Measurements from ENCODE around the gene CYP27B1. TPM values are rescaled to one million over a fixed set of nuclear protein-coding genes. Genes with fewer than 3 reads are reported as not detected.

The CYP27B1 gene
- total RNA-seq, 1 donor from 2014 or later = 0.39 TPM

DNA sequence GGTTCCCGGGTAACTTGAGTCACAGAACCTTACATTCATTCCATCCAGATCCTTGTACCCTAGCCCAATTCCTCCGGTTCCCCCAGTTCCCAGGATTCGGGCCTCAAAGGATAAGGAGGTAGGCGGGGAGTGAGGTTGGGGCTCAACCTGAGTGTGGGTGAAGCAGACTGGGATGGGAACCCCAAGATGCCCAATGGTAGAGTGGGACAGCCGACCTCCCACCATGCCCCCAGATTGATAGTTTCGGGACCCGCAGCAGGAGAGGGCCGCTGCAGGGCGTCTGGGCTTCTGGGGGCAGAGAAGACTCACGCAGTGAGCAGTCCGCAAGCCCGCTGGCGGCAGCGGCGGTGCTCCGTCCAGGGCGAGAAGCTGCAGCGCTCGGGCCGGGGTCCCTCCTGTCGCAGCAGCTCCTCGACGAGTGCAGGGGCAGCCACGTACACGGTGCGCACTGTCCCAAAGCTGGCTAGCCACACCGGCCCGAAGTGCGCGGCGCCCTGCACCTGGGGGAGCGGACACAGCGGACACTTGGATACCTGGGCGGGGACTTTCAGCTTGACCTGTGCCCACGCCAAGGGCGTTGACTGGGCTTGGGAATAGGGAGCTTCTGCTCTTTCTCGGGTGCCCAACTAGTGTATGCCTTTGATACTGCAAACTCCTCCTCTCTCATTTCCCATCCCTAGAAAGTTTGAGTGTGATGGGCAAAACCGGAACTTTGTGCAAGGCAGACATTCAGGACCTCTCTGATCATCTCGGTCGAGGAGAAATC is 997 bp downstream of the CYP27B1 start:
- DNase-seq (ENCODE audit: low read depth in 2 of 2) = no peak

DNA sequence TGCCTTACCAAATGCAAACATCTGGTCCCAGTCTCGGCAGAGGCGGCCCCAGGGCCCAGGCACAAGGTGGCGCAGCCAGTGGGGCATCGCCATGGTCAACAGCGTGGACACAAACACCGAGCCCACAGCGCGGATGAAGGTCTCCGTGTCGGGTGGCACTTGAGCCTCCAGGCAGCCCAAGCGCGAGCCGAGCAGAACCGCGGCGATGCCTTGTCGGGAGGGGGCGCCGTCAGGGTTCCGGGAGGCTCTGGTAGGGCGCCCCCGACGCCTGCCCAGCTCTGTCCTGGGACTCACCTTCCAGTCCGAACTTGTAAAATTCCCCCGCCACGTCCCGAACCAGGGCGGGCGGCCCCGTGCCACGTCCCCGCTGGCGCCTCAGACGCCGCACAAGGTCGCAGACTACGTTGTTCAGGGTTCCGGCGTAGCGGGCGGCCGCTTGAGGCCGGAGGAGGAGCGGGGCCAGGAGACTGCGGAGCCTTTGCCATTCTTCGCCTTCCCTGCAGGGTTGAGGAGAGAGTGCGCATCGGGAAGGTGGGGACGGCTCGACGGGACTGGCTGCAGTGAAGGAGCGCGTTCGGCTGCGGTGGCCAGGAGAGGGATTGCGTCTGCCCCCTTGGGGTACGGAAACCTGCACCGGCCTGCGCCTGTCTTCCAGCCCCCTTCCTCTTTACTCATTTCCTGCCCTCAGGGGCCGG is 1.7 kb downstream of the CYP27B1 start:
- peak in 1 of 2 donors; percentile 42 for DNase-seq (ENCODE audit: low read depth in 2 of 2)

DNA sequence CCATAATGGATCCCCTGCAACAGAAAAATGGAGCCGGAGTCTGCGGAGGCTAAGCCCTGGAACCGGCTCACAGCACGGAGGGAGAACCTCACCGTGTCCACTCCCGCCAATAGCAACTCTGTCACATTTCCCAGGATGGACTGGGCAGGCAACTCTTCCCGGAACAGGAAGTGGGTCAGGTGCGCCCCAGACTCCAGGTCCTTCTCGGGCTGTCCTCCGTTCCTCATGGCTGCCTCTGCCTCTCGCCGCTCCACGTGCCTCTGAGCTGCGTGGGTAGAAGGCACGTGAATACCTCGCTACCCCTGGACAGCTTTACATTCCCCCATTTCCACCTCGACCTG is 2.2 kb downstream of the CYP27B1 start:
- no peak for DNase-seq (ENCODE audit: low read depth in 2 of 2)

GRCh38 chr12:57763881-57764661 is 2.8 kb downstream of the CYP27B1 start:
- no peak for DNase-seq (ENCODE audit: low read depth in 2 of 2)

DNA sequence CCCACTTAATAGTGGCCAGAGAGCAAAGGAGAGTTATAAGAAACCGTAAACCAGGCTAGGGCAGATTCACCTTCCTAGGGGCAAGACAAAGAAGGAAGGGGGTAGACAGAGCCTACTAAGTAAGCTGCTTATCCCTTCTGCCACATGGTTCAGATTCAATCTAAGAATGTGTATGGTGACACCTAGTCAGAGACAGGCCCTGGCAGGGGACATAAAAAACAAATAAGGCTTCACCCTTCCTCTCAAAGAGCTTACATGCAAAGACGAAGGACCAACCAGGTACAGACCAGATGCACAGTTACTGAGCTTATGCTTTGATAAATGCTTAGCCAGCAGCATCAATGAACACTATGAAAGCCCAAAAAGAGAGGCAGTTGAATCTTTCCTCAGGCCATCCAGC is 4.4 kb downstream of the CYP27B1 start:
- DNase-seq (ENCODE audit: low read depth in 2 of 2) = no peak

DNA sequence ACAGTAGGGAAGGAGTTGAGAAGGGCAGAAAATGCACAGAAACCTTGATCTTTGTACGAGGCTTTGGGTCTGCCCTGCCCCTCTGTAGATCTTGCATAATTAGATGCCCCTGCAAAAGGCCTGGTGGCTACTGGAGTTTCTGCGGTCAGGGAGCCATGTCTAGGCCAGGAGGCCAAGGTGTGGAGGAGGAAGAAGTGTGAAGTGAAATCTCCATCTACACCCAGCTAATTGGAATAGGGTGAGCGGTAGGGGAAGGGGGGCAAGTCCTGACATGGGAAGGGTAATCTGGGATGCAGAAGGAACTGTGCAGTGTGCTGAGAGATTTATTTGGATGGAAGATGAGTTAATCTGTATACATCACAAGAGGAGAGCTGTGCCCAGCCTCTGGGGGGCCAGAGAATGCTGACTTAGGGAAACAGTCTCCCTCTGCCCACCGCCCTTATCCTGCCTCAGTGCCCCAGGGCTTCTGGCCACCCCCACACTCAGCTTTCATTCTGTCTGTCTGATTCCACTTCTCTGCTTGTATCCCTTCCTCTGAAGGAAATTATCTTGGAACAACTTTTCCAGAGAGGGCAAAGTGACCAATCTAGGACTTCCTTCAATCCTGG is 5.4 kb downstream of the CYP27B1 start:
- DNase-seq (ENCODE audit: low read depth in 2 of 2) = no peak

DNA sequence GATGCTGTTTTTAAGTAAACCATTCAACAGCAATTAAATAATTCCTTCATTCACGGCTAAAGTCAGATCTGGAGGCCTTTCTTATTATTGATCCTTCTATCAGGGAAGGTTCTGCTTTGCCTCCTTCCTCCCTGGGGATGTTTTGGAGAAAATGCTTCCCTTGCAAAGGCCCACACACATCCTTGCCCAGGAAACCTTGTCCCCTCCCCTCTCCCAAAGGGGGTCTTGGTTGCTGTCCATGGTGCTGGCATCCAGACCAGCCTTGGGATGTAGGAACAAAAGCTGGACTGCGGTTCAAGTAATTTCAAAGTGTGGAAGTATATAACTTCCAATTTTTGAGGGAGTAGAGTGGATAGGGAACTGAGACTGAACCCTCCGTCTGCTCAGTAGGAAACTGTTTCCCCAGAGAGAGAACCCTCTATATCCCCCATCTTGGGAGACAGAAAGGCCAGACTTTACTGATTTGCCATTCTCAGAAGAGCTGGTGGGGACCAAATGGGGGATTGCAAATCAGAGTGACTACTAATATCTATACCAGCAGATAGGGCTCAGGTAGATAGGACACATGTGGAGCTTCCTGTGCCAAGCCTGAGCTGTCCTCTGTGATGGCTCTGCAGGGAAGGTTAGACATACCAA is 6.4 kb downstream of the CYP27B1 start:
- DNase-seq (ENCODE audit: low read depth in 2 of 2) = no peak

- DNase-seq (ENCODE audit: low read depth in 2 of 2) = peak in 1 of 2 donors; percentile 45
Observed at GRCh38 chr12:57759360-57759980, 7.4 kb downstream of the CYP27B1 start.

DNA sequence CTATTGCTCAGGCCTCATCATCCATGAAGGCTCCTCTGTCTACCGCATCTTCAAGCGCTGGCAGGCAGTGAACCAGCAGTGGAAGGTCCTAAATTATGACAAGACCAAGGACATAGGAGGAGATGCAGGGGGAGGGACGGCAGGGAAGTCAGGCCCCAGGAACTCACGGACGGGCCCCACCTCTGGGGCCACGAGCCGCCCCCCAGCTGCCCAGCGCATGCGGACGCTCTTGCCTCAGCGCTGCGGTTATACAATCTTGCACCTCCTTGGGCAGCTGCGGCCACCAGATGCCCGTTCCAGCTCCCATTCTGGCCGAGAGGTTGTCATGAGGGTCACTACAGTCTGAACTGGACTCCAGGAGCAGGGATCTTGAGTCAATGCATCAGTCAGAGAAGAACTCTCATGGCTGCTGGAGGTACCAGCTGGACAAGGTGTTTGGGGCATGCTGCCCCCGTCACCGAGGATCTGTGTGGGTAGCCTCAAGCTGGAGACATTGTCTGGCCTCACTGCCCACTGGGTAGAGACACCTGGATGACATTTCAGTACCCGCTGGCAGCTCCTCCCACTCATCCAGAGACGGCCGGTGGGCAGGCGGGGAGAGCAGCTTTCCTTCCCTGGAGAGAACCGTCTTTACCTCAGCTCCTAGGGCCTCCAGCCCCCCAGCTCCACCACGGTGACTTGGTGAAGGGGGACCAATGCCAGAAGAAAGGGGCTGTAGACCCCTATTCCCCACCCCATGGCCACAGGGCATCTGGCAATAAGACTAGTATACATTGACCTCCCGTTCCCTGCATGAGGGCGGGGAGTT is 8.1 kb downstream of the CYP27B1 start:
- DNase-seq (ENCODE audit: low read depth in 2 of 2) = no peak

GRCh38 chr12:57757771-57758170 is 9.1 kb downstream of the CYP27B1 start:
- no peak for DNase-seq (ENCODE audit: low read depth in 2 of 2)

DNA sequence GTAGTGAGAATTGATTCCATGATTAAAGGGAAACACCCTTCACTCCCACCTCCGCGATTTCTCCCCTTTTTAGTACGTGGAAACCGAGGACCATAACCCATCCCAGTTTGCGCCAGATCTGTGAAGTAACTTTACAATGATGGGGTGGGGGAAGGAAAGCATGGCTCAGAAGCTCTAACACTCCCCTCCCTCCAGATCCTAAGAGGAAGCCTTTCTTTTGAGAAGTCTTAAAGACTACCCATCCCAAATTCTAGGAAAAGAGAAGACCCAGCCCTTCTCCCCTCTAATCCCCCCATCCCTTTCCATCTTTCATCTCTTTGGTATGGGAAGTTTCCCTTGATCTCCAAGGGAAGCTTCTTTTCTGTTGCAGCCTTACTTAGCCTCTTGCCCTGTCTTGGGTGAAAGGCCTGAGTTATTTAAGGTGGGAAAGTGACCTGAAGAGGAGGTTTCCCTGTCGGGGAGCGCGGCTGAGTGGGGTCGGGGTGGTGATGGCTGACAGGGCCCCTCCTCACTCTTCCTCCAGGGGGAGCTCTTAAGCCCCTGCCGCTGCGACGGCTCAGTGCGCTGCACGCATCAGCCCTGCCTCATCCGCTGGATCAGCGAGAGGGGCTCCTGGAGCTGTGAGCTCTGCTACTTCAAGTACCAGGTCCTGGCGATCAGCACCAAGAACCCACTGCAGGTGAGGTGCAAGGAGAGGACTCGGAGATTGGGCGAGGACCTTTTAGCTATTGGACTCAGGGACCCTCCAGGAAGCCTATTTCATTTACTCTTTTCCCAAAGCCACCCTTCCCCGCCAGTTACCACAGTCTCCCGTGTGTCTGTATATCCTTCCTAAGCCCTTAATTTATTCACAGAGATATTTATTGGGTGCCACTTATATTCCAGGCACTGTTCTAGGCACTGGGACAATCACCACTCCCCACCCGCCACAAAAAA is 10.2 kb downstream of the CYP27B1 start:
- DNase-seq (ENCODE audit: low read depth in 2 of 2) = peak in 1 of 2 donors; percentile 45

GRCh38 chr12:57755454-57756372 is 11.2 kb downstream of the CYP27B1 start:
- DNase-seq (ENCODE audit: low read depth in 2 of 2) = no peak

DNA sequence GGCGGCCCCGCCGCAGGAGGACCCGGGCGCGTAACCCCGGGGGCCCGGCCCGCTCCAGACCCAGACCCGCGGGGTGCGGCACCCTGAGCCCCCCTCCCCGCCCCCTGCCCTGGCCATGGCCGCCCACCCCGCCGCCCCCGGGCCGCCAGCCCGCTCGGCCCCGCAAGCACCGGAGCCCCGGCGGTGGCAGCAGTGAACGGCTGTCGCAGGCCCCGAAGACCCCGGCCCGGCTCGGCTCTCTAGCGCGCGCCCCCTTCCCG is 11.8 kb downstream of the CYP27B1 start:
- no peak for DNase-seq (ENCODE audit: low read depth in 2 of 2)

- DNase-seq (ENCODE audit: low read depth in 2 of 2) = no peak
Observed at GRCh38 chr12:57754411-57755193, 12.3 kb downstream of the CYP27B1 start, which contains the start of gene MARCHF9. MARCHF9 (plus strand) TSS chr12:57755103; CDS start chr12:57755529, 426 bp downstream.

DNA sequence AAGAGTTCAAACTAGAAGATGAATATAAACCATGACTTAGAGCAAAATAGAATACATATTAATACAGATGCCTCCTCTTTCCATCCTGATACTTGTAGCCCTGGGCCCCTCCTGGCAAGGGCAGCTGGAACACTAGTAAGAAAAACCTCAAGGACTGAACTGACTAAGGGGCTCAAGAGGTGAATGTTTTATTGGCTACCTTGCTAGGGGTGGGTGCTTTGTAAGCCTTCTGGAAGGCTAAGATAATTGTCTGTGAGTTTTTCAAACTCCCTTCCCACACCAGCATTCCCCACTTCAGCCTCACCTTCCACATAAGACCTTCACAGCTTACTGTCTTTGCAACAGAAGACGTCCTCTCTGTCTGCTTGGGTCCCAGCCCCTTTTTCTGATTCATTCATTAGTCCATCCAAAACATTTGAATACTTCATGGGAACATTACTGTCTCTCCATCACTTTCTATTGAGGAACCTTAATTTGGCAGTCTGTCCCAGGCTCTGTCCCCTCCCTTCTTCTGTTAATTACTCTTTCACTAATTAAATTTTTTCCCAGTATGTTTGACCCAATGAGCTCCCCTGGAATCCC is 13.0 kb downstream of the CYP27B1 start:
- DNase-seq (ENCODE audit: low read depth in 2 of 2) = no peak

DNA sequence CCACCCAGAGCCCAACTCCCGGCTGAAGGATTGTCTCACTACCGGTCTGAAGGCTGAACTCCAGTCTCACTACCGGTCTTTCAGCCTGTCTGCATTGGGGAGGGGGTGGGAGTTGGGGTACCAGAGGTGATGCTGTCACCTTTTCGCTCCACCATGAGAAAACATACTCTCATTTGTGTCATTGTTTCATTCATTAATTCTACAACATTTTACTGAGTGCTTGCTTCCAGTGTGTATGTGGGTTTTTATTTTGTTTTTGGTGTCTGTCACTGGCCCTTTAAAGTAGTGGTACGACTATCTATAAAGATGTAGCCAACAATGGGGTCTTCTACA is 14.2 kb downstream of the CYP27B1 start:
- DNase-seq (ENCODE audit: low read depth in 2 of 2) = no peak
